Activated T-cell treated with anti-CD3 and anti-CD28 coated beads for 48 hours (primary cell): ENCODE measurements around the gene SLC4A9.

ENCODE experiments used
- DNase-seq: peaks from one replicate; pipeline ENCODE4 v3.0.0-alpha.2; 2020; ENCODE audit warnings: low read depth

Gene SLC4A9

GRCh38 chr5:140360101-140360500, at the start of gene SLC4A9:
SLC4A9 (plus strand) TSS chr5:140360194; CDS start chr5:140360237, 43 bp downstream.
- no peak for DNase-seq

- no peak for DNase-seq
These were observed 49.6 kb upstream of the SLC4A9 start for GRCh38 chr5:140310434-140310833.

GRCh38 chr5:140311011-140311467, 49.0 kb upstream of the SLC4A9 start:
- no peak for DNase-seq

- no peak for DNase-seq
These were observed 47.8 kb upstream of the SLC4A9 start for GRCh38 chr5:140312067-140312790.

GRCh38 chr5:140312791-140313189, 47.2 kb upstream of the SLC4A9 start:
- DNase-seq: no peak

GRCh38 chr5:140317859-140318258, 42.1 kb upstream of the SLC4A9 start:
- no peak for DNase-seq

GRCh38 chr5:140318792-140319191, 41.2 kb upstream of the SLC4A9 start:
- no peak for DNase-seq

- DNase-seq: no peak
These were observed 40.2 kb upstream of the SLC4A9 start for GRCh38 chr5:140319833-140320232.

GRCh38 chr5:140321796-140322195, 38.2 kb upstream of the SLC4A9 start:
- DNase-seq: no peak

- DNase-seq: no peak
These were observed 37.0 kb upstream of the SLC4A9 start for GRCh38 chr5:140322751-140323731.

- DNase-seq: no peak
These were observed 35.9 kb upstream of the SLC4A9 start for GRCh38 chr5:140324041-140324600.

GRCh38 chr5:140324617-140325241, 35.3 kb upstream of the SLC4A9 start:
- no peak for DNase-seq

- DNase-seq: no peak
These were observed 34.5 kb upstream of the SLC4A9 start for GRCh38 chr5:140325486-140325885.

- DNase-seq: no peak
These were observed 32.4 kb upstream of the SLC4A9 start for GRCh38 chr5:140327589-140327988.

GRCh38 chr5:140328036-140328764, 31.8 kb upstream of the SLC4A9 start:
- DNase-seq: no peak

- no peak for DNase-seq
These were observed 30.1 kb upstream of the SLC4A9 start for GRCh38 chr5:140329739-140330481.

GRCh38 chr5:140331638-140332037, 28.4 kb upstream of the SLC4A9 start:
- DNase-seq: no peak

GRCh38 chr5:140336388-140336787, 23.6 kb upstream of the SLC4A9 start:
- no peak for DNase-seq

GRCh38 chr5:140337880-140338279, 22.1 kb upstream of the SLC4A9 start:
- no peak for DNase-seq

- DNase-seq: no peak
These were observed 21.7 kb upstream of the SLC4A9 start for GRCh38 chr5:140338336-140338735.

- DNase-seq: no peak
These were observed 21.1 kb upstream of the SLC4A9 start for GRCh38 chr5:140338908-140339307.
